GM12878 (cell line): ENCODE measurements around the gene DAD1. TPM values are rescaled to one million over a fixed set of nuclear protein-coding genes. Genes with fewer than 3 reads are reported as not detected.

Source experiments
- ATF2 ChIP-seq: IDR thresholded peaks from 2 replicates; pipeline ENCODE4 v1.6.1; 2012; ENCODE audit warnings: low read length, inconsistent platforms
- ATF7 ChIP-seq: fragments of 450-650 bp; IDR thresholded peaks from 2 replicates; pipeline ENCODE4 v1.6.1; 2016; ENCODE audit warnings: low read depth, mild to moderate bottlenecking
- BCL11A ChIP-seq: IDR thresholded peaks from 2 replicates; pipeline ENCODE4 v1.6.1; 2011; ENCODE audit warnings: low read depth, low read length
- CBX5 ChIP-seq: sonication (generic); IDR thresholded peaks from 2 replicates; pipeline ENCODE4 v1.6.1; 2016; ENCODE audit warnings: low read depth, moderate library complexity, mild to moderate bottlenecking, inconsistent platforms
- EP300 ChIP-seq, 2 experiments: fragments of 150-350 bp in 1 of 2; IDR thresholded peaks; 2 replicates each; pipeline ENCODE4 v1.6.1; 2011 to 2012; ENCODE audit warnings: low read depth in 2 of 2, low read length in 2 of 2, borderline replicate concordance in 1 of 2, improper control_type of control experiment in 1 of 2, inconsistent platforms in 1 of 2; ENCODE audit not compliant: control insufficient read depth in 1 of 2
- IKZF1 ChIP-seq: fragments of 450-650 bp; conservative IDR thresholded peaks from 2 replicates; pipeline ENCODE4 v1.6.1; 2017; ENCODE audit warnings: antibody characterized with exemption, mild to moderate bottlenecking
- IKZF2 ChIP-seq, 2 experiments: fragments of 450-650 bp; IDR thresholded peaks; 2 replicates each; pipeline ENCODE4 v1.6.1; 2017; ENCODE audit warnings: mild to moderate bottlenecking in 2 of 2, moderate library complexity in 2 of 2
- JUNB ChIP-seq: IDR thresholded peaks from 2 replicates; pipeline ENCODE4 v1.6.1; 2016; ENCODE audit warnings: antibody characterized with exemption, mild to moderate bottlenecking
- JUND ChIP-seq: IDR thresholded peaks from 2 replicates; pipeline ENCODE4 v1.6.1; 2012; ENCODE audit warnings: low read depth, mild to moderate bottlenecking, low read length, improper control_type of control experiment, moderate library complexity
- POLR2AphosphoS2 ChIP-seq: IDR thresholded peaks from 2 replicates; pipeline ENCODE4 v1.6.1; 2011; ENCODE audit warnings: low read depth, mild to moderate bottlenecking, low read length, improper control_type of control experiment, moderate library complexity
- RELB ChIP-seq: fragments of 450-650 bp; IDR thresholded peaks from 2 replicates; pipeline ENCODE4 v1.6.1; 2017; ENCODE audit warnings: low read depth, mild to moderate bottlenecking, moderate library complexity
- SPI1 ChIP-seq: IDR thresholded peaks from 2 replicates; pipeline ENCODE4 v1.6.1; 2011; ENCODE audit warnings: low read depth, mild to moderate bottlenecking, low read length, moderate library complexity, borderline replicate concordance; ENCODE audit not compliant: insufficient read depth
- USF1 ChIP-seq: IDR thresholded peaks from 2 replicates; pipeline ENCODE4 v1.6.1; 2011; ENCODE audit warnings: borderline replicate concordance, low read depth, mild to moderate bottlenecking, moderate library complexity, mixed read lengths, low read length; ENCODE audit not compliant: insufficient read depth; ENCODE audit errors: extremely low read length
- YBX1 ChIP-seq: fragments of 450-650 bp; IDR thresholded peaks from 2 replicates; pipeline ENCODE4 v1.6.1; 2016; ENCODE audit warnings: antibody characterized with exemption
- ZBTB4 ChIP-seq: fragments of 450-650 bp; formaldehyde crosslinking; IDR thresholded peaks from 2 replicates; pipeline ENCODE4 v1.4.0; 2022; ENCODE audit warnings: mild to moderate bottlenecking, moderate library complexity
- ZNF687 ChIP-seq: fragments of 450-650 bp; IDR thresholded peaks from 2 replicates; pipeline ENCODE4 v1.6.1; 2017; ENCODE audit warnings: mild to moderate bottlenecking, moderate library complexity
- polyA plus RNA-seq, 11 experiments: library from polyadenylated mRNA; depleted of rRNA in 4 of 11; unstranded in 6 of 11; stranded (reverse) in 5 of 11; fragments of >200 nt; fragmentation: Nextera tagmentation in 4 of 11; fragmentation: Illumina TruSeq in 1 of 11; extraction: Ambion mirVana in 4 of 11; extraction: Trizol in 1 of 11; gene quantifications; 1 replicate in 1 of 11; 2 replicates in 10 of 11; pipeline versions ENCODE4 v1.2.1 to v1.2.3, GENCODE V29; 2011 to 2016; ENCODE audit warnings: inconsistent platforms in 2 of 11, missing spikeins in 2 of 11, low read depth in 1 of 11
- total RNA-seq, 4 experiments: library from RNA; depleted of rRNA in 3 of 4; stranded (reverse); fragments of >200 nt in 3 of 4; fragmentation: Illumina TruSeq in 1 of 4; extraction: Trizol in 1 of 4; gene quantifications; 2 replicates each; pipeline versions ENCODE4 v1.2.1 to v1.2.3, GENCODE V29; 2013 to 2021

Gene DAD1
- total and polyA plus RNA-seq, 10 of the 15 experiments (the other 5 are each of a cell fraction or from before 2014, with no cell fraction given): 161 to 920 (median 319) TPM

- TF ChIP-seq ATF2: peak; percentile 61; the same call in 1 of the 2 replicates
- TF ChIP-seq ZBTB4 (CRISPR knock-in tag): no peak
- 0 out of 2 replicates have a peak, but pooled peaks have one; percentile 8 for TF ChIP-seq JUNB
- no peak for TF ChIP-seq USF1
- 0 out of 4 replicates have a peak, but pooled peaks of 1 of the 2 experiments have one; percentile 36 for TF ChIP-seq EP300 (IDR thresholded peaks at IDR 0.05; ENCODE audit: borderline replicate concordance in 1 of 2, control insufficient read depth in 1 of 2, low read depth in 2 of 2, low read length in 2 of 2)
- no peak for TF ChIP-seq YBX1
- TF ChIP-seq ZNF687: no peak; the same call in 1 of the 2 replicates
- TF ChIP-seq SPI1: peak; percentile 84
- no peak for TF ChIP-seq JUND
- TF ChIP-seq CBX5: no peak
- TF ChIP-seq POLR2AphosphoS2: no peak
- peak; percentile 82 to 83 for TF ChIP-seq IKZF2 (IDR thresholded peaks at IDR 0.05)
- peak; percentile 24; the same call in 1 of the 2 replicates for TF ChIP-seq BCL11A
- TF ChIP-seq IKZF1: peak; percentile 90
- TF ChIP-seq ATF7: no peak
- TF ChIP-seq RELB: peak; percentile 39; the same call in 1 of the 2 replicates
Measured at GRCh38 chr14:22517117-22517720, 71.8 kb downstream of the DAD1 start (continued).
